HG02759 (cell line): Measurements from ENCODE around the gene CHD9NB.

Experiments
- ATAC-seq: cut with Tn5 transposase; IDR thresholded peaks from one replicate; pipeline ENCODE4 v1.9.1; 2021; ENCODE audit warnings: mild to moderate bottlenecking, moderate library complexity; ENCODE audit not compliant: unreplicated experiment

CHD9NB gene

DNA sequence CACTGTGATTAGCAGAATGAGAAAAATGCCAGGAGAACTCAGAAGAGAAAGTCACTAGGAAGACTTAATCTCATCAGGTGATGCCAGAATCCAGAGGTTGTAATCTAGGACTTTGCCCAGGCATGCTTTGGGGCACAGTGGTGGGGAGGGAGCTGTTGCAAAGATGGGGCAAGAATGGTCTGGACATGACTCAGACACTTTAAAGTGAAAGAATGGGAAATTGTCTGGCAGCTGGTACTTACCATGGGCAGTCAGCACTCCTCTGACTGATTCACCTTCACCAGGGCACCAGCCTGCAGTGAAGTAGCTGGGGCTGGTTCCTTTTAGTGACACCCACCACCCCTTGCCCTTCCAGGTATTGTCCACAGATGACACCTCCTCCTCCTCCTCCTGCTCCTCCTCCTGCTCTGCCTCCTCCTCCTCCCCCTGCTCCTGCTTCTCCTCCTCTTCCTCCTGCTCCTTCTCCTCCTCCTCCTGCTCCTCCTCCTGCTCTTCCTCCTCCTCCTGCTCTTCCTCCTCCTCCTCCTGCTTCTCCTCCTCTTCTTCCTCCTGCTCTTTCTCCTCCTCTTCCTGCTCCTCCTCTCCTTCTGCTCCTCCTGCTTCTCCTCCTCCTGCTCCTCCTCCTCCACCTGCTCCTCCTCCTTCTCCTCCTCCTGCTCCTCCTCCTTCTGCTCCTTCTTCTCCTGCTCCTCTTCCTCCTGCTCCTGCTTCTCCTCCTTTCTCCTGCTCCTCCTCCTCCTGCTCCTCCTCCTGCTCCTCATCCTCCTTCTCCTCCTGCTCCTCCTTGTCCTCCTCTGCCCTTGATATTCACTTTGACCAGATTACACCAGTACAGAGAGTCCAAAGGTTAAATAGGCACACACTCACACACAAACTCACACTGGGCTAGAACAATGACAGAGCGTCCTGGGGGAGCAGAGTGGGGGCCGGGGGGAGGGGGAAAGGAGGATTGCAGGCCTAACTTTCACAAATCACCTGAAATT, at the start of gene CHD9NB:
Gene CHD9NB (minus strand): TSS at position 379 of the 983 bp plus-strand sequence. CDS start 8,739 bp downstream, outside the sequence.
- ATAC-seq = peak; percentile 24

DNA sequence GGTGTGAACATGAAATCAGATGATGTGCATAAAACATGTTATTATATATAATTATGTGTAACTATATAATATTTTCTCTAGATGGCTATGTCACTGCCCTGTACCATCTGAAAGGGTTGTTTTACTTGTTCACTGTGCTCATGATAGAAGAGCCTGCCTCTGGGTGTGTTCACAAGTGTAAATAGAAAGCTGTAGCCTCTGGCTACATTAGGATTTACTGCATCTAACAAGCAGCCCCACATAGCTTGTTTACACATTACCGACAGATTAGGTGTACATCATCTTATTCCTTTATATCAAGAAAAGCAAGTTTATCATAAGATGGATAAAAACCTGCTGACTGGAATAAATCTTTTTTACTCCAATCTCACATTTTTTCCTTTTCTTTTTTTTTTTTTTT, 48.2 kb upstream of the CHD9NB start:
- no peak for ATAC-seq

DNA sequence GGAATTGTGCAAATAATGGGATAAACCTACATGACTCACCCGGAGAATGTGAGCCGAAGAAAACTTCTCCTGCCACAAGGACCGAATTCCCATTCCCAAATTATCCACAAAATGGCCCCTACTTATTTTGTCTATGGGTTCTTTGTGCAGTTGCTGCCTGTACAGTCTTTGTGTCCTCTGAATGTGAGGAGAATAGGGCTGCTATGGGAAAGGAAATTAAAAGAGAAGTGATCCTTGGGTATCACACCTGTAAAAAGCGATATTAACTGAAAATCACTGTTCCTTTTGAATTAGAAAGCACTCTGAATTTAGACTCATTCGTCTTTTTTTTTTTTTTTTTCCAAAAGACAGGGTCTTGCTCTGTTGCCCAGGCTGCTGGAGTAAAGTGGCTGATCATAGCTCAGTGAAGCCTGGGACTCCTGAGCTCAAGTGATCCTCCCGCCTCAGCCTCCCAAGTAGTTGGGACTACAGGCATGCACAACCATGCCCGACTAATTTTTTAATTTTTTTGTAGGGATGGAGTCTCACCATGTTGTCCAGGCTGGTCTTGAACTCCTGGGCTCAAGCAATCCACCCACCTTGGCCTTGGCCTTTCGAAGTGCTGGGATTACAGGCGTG, 47.5 kb upstream of the CHD9NB start:
- no peak for ATAC-seq

DNA sequence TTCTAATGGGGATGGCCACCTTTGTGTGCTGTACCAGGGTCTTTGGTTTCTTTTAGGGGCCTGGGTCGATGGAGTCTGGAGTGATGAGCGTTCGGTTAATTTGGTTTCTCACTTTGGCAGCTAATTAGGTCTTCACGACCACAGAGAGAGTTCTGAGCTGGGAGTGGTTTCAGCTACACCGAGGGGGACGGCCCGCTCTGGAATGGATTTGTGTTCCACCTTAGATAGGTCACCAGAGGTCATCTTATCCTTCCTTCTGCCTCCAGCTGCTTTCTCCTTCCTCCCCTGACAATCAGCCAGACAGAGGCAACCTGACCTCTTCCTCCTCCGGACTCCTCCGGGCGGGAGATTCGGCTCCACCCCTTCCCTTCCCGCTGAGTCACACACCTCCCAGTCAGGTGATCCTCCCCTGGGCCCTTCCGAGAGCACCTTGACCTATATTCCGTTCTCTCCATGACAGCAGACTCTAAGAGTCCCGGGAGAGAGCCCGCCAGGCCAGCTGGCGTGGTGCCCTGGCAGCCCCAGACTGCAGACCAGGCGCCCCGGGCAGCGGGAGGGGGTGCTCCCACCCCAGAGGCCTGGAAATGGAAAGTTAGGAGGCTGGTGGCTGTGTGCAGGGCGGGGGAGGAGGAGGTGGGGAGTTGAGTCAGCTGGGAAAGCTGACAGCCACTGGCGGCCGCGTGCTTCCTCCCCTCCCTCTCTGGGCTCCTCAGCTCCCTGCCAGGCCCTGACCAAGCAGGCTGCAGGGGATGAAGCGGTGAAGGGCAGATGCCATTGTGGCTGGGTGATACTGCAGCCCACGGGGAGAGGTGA, 46.8 kb upstream of the CHD9NB start:
- ATAC-seq = peak; percentile 56

DNA sequence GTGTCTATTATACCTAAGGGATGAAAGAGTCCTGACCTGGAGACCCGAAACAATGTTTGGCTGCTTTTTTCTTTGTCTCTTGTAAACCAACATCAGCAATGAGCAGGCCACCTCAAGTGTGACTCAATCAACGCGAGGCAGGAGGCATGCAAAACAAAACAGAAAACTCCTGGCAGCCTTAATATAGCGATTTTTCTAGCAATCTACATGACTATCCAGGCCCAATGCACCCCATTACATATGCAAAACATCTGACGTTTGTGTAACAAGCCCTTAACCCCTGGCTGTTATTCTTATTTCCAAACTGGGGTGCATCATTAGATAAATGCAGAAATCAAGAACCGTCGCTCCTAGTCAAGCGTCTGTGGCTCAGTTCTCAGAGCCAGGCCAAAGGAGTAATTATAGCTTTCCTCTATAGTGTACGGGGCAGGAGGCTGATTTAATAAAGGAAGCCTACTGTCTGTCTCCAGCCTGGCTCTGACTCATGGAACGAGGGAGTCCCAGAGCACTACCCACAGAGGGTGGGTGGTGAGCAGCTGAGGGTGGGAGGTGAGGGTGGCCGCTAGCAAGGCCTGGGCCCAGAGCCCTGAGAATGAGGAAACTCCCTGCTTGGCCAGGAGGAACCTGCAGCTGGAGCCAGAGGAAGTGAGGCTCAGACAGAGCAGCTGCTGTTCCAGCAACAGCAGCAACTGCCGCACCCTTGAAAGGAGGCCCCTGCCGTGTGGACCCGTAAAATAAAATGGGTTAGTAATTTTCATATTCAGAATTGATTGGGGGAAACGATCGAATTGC, 46.0 kb upstream of the CHD9NB start:
- peak; percentile 72 for ATAC-seq

DNA sequence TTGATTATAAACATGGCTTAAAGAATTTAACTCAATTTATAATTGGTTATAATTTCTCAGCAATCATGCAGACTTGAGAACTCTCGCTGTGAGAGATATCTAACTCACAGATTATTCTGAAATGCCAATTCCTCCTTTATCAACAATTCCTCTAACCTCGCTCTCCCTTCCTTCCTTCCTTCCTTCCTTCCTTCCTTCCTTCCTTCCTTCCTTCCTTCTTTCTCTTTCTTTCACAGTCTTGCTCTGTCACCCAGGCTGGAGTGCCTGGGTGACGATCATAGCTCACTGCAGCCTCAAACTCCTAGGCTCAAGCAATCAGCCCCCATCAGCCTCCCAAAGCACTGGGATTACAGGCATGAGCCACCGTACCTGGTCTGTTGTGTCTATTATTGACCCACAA, 44.5 kb upstream of the CHD9NB start:
- no peak for ATAC-seq

DNA sequence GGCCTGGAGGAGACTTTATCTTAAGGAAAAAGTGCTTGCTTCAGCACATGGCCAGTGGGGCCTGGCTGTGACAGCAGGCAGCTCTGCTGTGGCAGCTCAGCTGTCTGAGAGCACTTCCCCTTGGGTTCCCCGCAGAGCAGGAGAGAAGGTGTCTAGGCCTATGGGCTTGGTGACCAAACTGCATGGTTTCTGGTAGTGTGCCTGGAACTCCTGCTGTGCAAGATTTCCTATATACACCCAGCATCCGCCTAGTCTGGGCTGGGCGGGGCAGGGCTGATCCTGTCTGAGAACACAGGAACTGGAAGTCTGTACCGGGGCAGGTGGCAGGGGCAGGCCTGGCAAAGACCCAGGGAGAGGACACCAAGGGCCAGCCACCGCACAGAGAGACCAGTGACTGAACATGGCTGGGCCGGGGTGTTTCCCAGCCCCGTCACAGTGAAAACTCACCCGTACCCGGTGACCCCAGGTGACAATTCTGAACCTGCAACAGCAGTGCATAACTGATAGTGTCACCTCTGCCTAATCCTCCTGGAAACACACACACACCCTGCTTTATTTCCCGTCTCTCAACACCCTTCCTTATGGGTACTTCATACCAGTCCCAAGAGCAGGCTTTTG, 41.4 kb upstream of the CHD9NB start:
- peak; percentile 43 for ATAC-seq

DNA sequence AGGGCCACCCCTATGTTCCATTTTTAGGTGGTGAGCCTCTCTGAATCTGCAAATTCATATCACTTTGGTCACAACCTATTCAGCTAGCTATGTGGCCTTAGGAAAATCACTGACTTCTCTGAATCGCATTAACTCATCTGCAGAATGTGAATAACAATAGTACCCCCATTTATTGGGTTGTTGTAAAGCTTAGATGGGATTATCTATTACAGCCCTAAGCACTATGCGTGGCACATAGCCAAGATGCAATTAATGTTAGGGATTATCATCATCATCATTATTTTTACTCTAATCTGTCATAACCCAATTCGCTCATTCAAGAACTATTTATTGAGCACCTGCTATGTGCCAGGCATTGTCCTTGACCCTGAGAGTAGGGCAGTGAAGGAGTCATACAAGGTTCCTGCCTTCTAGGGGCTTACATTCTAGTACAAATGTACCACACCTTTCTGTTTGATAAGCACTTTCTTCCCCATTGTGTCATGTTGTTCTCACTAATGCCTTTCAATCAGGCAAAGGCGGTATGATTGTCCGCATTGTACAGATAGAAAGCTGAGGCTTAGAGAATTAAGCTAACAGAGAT, 40.6 kb upstream of the CHD9NB start:
- ATAC-seq = no peak

DNA sequence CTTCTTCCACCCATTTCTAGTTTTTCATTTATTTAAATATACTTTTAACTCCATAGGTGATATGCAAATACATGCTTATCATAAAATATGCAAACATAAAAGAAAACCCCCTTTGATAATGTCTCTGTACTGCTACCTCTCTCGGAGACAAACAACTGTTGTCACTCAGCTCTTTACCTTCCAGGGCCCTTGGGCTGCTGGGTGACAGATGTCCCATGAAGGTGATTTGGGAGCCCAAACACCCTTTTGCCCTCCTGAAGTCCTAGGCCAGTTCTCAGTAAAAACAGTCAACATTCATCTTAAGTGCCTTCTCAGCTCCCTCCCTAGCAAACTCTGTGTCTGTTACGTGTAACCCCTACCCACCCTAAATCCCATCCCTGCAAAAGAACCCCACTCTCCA, 39.6 kb upstream of the CHD9NB start:
- ATAC-seq = no peak

DNA sequence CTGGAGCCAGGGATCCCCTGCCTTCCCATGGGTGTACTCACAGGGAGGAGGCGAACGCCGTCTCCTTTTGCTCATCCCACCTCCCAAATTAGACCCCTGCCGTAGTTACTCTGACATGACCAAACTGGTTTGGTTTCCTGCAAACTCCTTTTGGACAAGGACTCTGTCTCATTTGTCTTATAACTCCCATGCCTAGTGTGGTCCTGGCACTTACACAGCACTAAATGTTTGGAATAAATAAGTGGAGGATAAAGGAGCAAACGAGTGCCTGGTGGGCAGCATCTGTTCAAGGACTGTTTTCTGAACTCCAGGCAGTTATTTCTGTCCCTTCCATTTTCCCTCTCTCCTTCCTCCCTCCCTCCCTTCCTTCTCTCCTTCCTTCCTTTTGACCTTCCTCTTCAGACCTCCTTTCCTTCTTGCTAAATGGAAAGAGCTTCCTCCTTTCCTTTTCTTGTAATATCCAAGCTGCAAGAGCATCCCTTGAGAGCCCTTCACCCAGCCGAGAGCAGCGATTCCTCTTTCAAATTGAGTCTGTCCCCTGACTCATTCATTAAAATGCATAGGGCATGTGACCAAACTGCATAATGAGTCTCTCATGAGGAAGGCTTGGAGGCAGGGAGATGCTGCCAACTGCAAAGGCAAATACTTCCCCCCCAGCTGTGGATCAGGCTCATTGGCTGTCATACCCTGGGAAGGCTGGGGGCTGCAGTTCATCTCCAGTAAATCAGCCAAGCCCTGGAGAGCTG, 38.9 kb upstream of the CHD9NB start:
- peak; percentile 61 for ATAC-seq

DNA sequence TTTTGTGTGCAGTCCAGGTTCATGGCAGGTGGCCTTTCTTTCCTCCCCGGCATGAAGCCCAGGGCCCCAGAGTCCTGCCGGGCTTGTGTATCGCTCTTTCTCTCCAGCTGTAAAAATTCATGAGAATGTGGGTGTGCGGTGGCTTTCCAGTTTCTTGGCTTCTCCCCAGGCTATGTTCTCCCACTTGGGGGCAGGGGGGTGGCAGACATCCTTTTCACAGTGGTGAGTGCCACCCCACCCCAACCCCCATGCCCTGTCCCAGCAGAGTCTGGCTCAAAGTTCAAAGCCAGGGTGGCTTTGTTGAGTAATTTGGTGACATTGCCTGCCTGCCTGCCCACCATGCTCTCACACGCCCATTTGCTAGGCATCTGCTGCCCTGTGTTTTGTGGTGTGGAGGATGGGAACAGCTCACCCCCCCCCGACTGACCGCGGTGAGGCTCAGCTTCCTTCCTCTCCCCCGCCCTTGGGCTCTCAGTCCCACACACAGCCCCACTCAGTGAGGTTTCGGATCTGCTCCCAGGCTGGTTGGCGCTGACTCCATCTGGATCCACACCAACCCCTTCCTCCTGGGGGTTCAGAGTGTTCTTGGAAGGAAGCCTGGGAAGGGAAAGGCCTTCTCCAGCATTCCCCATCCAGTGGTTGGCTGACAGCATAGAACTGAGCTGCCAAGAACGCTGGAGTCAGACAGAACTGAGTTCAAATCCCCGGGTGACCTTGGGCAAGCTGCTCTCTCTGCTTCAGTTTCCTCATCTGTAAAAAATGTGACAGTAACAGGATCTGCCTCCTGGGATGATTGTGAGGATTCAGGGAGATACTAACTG, 38.1 kb upstream of the CHD9NB start:
- ATAC-seq = peak; percentile 53

DNA sequence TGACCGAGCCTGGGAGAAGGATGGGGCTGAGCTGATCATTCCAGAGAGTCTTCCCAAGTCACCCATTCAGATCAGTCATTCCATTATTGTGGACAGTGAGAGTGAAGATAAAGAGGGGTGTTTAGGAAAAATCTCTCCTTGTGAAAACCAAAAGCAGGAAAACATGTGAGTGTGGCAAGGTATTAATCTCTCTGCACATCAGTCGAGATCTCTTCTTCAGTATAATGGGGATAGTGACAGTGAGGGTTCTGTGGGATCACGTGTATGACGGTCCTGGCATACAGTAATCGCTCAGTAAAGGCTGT, 37.5 kb upstream of the CHD9NB start:
- ATAC-seq = no peak

DNA sequence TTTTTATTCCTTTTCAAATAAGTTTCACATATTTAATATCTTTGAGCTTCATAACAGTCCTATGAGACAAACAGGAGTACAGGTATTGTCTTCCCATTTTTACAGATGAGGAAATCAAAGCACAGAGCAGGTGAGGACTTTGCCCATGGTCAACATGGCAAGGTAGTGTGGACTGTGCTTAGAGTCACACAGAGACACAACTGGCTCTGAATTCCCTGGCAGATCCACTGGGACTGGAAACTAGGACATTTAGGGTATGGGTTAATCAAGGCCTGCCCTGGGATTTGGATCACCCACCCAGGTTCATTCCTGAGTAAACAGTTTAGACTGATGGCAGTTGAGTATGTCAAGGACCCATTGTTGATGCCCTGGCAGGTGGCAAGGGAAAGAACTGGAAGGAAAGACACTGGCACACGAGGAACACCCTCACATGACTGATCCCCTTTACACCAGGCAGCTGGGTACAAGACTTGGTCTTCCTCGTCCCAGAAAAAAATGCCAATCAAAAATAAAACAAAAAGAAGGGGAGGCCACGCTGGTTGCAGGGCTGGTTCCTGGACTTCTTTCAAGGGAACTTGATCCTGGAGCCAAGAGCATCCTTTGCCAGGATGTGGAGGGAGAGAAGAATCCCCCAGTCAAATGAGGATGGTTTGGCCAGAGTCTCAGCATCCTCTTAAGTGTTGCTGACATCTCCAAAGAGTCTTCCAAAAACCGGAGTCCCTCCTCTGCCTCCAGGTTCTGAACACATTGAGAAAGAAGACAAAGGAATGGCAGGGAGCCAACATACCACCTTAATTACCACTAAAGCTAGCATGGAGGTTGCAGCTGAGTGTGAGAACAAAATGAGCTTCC, 37.0 kb upstream of the CHD9NB start:
- no peak for ATAC-seq

DNA sequence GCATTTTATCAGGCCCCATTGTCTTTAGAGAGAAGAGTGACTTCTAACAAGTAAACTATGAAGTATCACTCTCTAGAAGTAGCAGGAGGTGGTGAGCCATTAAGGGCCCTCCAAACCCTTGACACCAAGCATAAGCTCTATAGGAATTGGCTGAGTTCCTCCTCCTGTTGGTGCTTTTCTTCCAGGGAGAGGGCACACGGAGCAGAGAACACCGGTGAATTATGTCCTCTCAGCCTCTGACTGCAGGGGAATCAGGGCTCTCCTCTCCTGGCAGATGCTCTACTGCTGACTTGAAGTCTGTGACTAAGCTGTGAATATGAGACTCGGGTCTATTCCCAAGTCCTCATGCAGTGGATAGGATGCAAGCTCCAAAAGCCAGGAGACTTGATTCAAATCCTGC, 34.4 kb upstream of the CHD9NB start:
- ATAC-seq = no peak

DNA sequence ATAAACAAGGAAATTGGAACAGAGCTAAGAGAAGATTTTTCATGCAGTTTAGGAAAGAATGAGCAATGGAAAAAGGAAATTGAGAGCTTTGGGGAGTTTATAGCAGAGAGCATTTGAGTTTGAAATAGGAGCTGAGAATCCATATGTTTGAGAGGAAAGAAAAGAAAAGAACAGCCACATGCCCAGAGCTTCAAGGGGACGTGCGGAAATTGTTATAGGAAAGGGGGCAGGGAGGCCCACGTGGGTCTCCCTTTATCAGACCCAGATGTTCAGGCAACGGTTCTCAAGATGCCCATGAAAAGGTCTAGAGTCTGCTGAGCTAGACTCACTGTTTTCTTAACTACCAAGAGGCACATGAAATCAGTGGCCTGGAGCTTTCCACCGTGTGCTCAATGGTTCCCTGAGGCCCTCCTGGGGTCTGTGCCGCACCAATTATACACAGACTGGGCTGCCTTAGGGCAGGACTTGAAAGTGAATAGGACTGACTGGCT, 33.3 kb upstream of the CHD9NB start:
- ATAC-seq = no peak

DNA sequence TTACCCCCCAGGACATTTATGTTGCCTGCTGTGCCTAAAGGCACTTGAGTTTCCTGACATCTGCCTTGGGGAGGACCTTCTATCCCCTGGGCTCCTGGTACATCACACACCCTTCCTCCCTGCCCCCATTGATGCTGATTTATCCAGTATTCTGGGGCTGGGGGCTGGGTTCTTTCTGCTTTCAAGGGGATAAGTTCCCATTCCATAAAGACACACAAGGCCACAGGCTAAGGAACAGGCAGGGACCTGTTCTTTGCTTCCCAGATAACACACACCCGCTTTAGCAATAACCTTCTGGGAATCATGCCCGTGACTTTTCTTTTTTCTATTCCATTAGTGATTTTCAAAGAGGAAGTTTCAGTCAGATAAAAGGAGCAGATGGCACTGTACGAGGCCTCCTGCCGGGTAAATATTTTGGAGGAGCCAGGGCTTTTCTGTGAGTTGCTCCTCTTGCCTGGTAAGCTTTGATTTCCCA, 32.7 kb upstream of the CHD9NB start:
- no peak for ATAC-seq

DNA sequence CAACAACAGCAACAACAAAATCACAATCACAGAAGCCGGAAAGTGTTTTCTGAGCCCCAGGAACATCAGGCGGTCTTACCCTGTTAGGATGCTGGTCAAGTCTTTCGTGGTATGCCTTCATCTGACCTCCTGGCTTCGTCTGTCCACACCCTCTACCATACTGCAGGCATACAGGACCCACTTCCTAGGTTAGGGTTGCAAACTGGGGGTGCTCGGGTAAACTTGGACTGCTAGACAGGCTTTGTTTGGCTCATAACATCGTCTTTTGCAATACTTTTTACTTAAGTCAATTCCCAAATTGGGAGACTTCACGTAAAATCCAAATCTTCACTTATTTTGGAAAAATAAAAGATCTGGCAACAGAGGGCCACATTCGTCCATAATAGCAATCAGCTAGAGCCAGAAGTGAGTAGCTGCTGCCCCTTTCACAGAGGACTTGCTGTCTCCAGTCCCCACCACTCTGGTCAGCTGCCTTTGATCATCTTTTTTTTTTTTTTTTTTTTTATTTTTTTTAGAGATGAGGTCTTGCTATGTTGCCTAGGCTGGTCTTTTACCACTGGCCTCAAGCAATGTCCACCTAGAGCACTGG, 32.1 kb upstream of the CHD9NB start:
- no peak for ATAC-seq
